Trophoblast cell (in vitro differentiated cells and primary cell): ENCODE data around the gene PDILT.

Experiments
- DNase-seq, 2 donors: peaks; one replicate each; pipeline ENCODE4 v3.0.0-alpha.2; 2016
- H2AFZ ChIP-seq: 2 replicates; pipeline ENCODE4 v1.6.1; 2013; ENCODE audit warnings: low read length, moderate library complexity, mild to moderate bottlenecking; ENCODE audit not compliant: insufficient read depth, poor library complexity
- H2AK5ac ChIP-seq: 2 replicates; pipeline ENCODE4 v1.6.1; 2013; ENCODE audit warnings: mild to moderate bottlenecking, low read length
- H2BK120ac ChIP-seq: 2 replicates; pipeline ENCODE4 v1.6.1; 2013; ENCODE audit warnings: low read length, mild to moderate bottlenecking, moderate library complexity; ENCODE audit not compliant: insufficient read depth, poor library complexity
- H2BK12ac ChIP-seq: 2 replicates; pipeline ENCODE4 v1.6.1; 2013; ENCODE audit warnings: mild to moderate bottlenecking, low read length, moderate library complexity
- H2BK5ac ChIP-seq: 2 replicates; pipeline ENCODE4 v1.6.1; 2013; ENCODE audit warnings: low read length, low read depth, moderate library complexity, mild to moderate bottlenecking; ENCODE audit not compliant: poor library complexity
- H3K14ac ChIP-seq: 2 replicates; pipeline ENCODE4 v1.6.1; 2013; ENCODE audit warnings: mild to moderate bottlenecking, low read length
- H3K18ac ChIP-seq: 2 replicates; pipeline ENCODE4 v1.6.1; 2013; ENCODE audit warnings: mild to moderate bottlenecking, low read length
- H3K23ac ChIP-seq: 2 replicates; pipeline ENCODE4 v1.6.1; 2013; ENCODE audit warnings: low read length
- H3K27ac ChIP-seq: 2 replicates; pipeline ENCODE4 v1.5.1; 2013; ENCODE audit warnings: low read depth, mild to moderate bottlenecking, inconsistent platforms, low read length, moderate library complexity
- H3K27me3 ChIP-seq: 2 replicates; pipeline ENCODE4 v1.6.1; 2013; ENCODE audit warnings: inconsistent platforms, mild to moderate bottlenecking, low read length, moderate library complexity; ENCODE audit not compliant: insufficient read depth
- H3K36me3 ChIP-seq, 2 experiments: 1 replicate in 1 of 2; 2 replicates in 1 of 2; pipeline ENCODE4 v1.6.1; 2013; ENCODE audit warnings: low read length in 2 of 2, mild to moderate bottlenecking in 2 of 2, moderate library complexity in 1 of 2; ENCODE audit not compliant: insufficient read depth in 2 of 2, control insufficient read depth in 1 of 2
- H3K4ac ChIP-seq: 2 replicates; pipeline ENCODE4 v1.6.1; 2013; ENCODE audit warnings: low read depth, mild to moderate bottlenecking, low read length, moderate library complexity
- H3K4me1 ChIP-seq, 2 experiments: 1 replicate in 1 of 2; 2 replicates in 1 of 2; pipeline ENCODE4 v1.6.1; 2013; ENCODE audit warnings: low read length in 2 of 2, mild to moderate bottlenecking in 2 of 2, moderate library complexity in 1 of 2; ENCODE audit not compliant: insufficient read depth in 2 of 2, control insufficient read depth in 1 of 2
- H3K4me2 ChIP-seq: 2 replicates; pipeline ENCODE4 v1.6.1; 2013; ENCODE audit warnings: inconsistent platforms, mild to moderate bottlenecking, low read length, moderate library complexity
- H3K4me3 ChIP-seq: 2 replicates; pipeline ENCODE4 v1.5.1; 2013; ENCODE audit warnings: mild to moderate bottlenecking, low read depth, low read length, inconsistent platforms
- H3K79me1 ChIP-seq: one replicate; pipeline ENCODE4 v1.6.1; 2013; ENCODE audit warnings: low read length
- H3K79me2 ChIP-seq: 2 replicates; pipeline ENCODE4 v1.6.1; 2013; ENCODE audit warnings: low read length, mild to moderate bottlenecking; ENCODE audit not compliant: control insufficient read depth, insufficient read depth, poor library complexity
- H3K9ac ChIP-seq: 2 replicates; pipeline ENCODE4 v1.6.1; 2013; ENCODE audit warnings: mild to moderate bottlenecking, low read length
- H3K9me3 ChIP-seq: 2 replicates; pipeline ENCODE4 v1.6.1; 2013; ENCODE audit warnings: low read depth, mild to moderate bottlenecking, control low read depth, inconsistent platforms, low read length; ENCODE audit not compliant: insufficient read depth
- H4K12ac ChIP-seq: 2 replicates; pipeline ENCODE4 v1.6.1; 2013; ENCODE audit warnings: low read depth, mild to moderate bottlenecking, low read length, moderate library complexity
- H4K8ac ChIP-seq: 2 replicates; pipeline ENCODE4 v1.6.1; 2013; ENCODE audit warnings: low read depth, mild to moderate bottlenecking, low read length, moderate library complexity
- H4K91ac ChIP-seq: one replicate; pipeline ENCODE4 v1.6.1; 2013; ENCODE audit warnings: low read depth, mild to moderate bottlenecking, low read length, moderate library complexity
- WGBS: extraction: QIAGEN DNeasy Blood & Tissue Kit; methylation state at CpG from one replicate; pipeline ENCODE4 v1.1.7; 2013; ENCODE audit warnings: missing lambda C conversion rate; ENCODE audit not compliant: insufficient read length, insufficient coverage; ENCODE audit errors: extremely low coverage; 5-methylcytosine and 5-hydroxymethylcytosine counted together

The PDILT gene

DNA sequence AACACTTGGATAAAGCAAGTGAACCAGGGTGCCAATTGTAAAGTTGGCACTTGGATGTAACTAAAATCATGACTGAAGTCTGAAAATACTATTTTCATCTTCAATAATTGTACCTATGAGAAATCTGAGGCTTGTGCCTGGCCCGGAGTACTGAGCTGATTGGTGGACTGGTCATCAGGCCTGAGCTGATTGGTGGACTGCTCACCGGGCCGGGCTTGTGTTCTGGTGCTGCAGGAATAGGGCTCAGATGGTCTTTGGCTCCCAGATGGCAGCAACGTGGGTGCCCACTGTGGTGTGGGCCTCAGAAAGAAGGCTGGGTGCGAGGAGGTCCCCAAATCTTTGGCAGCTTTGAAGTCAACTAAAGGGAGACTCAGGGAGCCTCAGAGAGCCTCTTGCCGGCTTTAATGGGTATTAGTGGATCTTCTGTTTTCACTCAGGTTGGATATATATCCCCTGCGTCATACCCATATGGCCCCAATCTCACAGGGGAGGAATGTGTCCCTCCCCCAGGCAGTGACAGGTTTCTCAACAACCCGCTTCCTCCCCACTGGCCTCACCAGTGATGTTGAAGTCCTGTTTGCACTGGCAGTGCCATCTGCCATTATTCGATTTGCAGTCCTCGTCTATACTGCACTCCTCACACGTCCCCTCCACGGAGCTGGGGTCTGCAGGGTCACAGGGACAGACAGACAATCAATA lies 56.7 kb downstream of the PDILT start:
- Histone ChIP-seq H3K79me2 (no peaks in the 10 kb centered on the region), H4K8ac (no peak overlapping the region), H4K91ac (no peak overlapping the region), H3K4ac (no peak overlapping the region), H2BK120ac (no peak overlapping the region), H3K9me3 (no peaks in the 10 kb centered on the region), H3K4me2 (no peak overlapping the region), H3K36me3 (no peaks in the 10 kb centered on the region), H2BK5ac (no peak overlapping the region), H2AK5ac (no peak overlapping the region), H3K4me1 (no peaks in the 10 kb centered on the region), H3K9ac (no peak overlapping the region), H4K12ac (no peak overlapping the region), H3K4me3 (no peak overlapping the region), H3K27ac (no peak overlapping the region), H2BK12ac (no peak overlapping the region), H3K27me3 (no peaks in the 10 kb centered on the region), H3K18ac (no peak overlapping the region), H2AFZ (no peak overlapping the region), H3K23ac (no peak overlapping the region), H3K79me1 (no peaks in the 10 kb centered on the region), H3K14ac (no peak overlapping the region)
- no CpG with 5 or more reads among the region's 12 CpGs for WGBS
- peak; percentile 78 to 85 for DNase-seq

DNA sequence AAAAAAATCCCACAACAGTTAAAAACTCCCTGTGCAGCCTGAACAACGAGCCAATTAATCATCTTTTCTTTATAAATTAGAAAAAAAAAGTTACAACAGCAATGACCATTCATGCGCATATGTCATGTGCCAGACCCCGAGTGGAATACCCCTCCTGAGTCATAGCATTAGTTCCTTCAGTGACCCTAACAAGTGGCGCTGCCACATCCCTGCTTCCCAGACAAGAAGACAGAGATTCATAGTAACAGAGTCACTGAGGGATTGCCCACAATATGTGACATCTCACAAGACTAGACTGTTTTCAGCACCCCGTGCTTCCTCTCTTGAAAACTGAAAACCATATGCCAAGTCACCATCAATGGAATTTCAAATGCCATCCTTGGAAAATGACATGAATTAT lies 59.9 kb downstream of the PDILT start:
- no peak overlapping the region for H2BK5ac ChIP-seq
- no peaks in the 10 kb centered on the region for H3K4me1 ChIP-seq
- no peak overlapping the region for H3K14ac ChIP-seq
- H3K4me2 ChIP-seq, result no peak overlapping the region
- H3K9me3 ChIP-seq, result no peaks in the 10 kb centered on the region
- no peak overlapping the region for H2AK5ac ChIP-seq
- H3K36me3 ChIP-seq, result no peaks in the 10 kb centered on the region
- DNase-seq, result no peak
- no peaks in the 10 kb centered on the region for H3K79me2 ChIP-seq
- H3K27me3 ChIP-seq, result no peaks in the 10 kb centered on the region
- no peak overlapping the region for H3K18ac ChIP-seq
- no peak overlapping the region for H4K91ac ChIP-seq
- H3K4me3 ChIP-seq, result no peak overlapping the region
- no peak overlapping the region for H3K23ac ChIP-seq
- H3K9ac ChIP-seq, result no peak overlapping the region
- no peak overlapping the region for H2BK120ac ChIP-seq
- H2BK12ac ChIP-seq, result no peak overlapping the region
- H4K12ac ChIP-seq, result no peak overlapping the region
- WGBS, result no CpG with 5 or more reads among the region's 5 CpGs
- H4K8ac ChIP-seq, result no peak overlapping the region
- H3K27ac ChIP-seq, result no peak overlapping the region
- H2AFZ ChIP-seq, result no peak overlapping the region
- H3K79me1 ChIP-seq, result no peaks in the 10 kb centered on the region
- no peak overlapping the region for H3K4ac ChIP-seq

DNA sequence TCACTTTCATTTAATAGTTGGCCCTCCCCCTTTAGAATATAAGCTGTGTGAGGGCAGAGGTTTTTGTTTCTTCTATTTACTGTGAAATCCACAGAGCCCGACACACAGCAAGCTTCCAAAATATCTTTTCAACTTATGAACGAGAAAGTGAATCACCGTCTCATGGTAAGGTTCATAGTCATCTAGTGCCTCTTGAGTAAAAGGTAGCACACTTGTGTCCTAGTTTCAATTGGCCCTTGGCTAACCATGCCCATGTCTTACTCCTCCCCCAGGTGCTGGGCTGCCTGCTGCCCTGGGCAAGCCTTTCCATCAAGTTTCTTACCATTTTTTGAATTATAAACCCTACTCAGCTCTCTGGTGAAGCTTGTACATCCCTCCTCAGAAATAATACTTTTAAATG lies 64.8 kb downstream of the PDILT start:
- Histone ChIP-seq H3K79me2 (no peaks in the 10 kb centered on the region), H4K91ac (no peak overlapping the region), H2AFZ (no peak overlapping the region), H3K4me3 (no peak overlapping the region), H3K9ac (no peak overlapping the region), H3K36me3 (no peaks in the 10 kb centered on the region), H3K79me1 (no peaks in the 10 kb centered on the region), H3K4ac (no peak overlapping the region), H3K9me3 (no peaks in the 10 kb centered on the region), H3K23ac (no peak overlapping the region), H4K12ac (no peak overlapping the region), H3K14ac (no peak overlapping the region), H2BK12ac (no peak overlapping the region), H4K8ac (no peak overlapping the region), H2BK120ac (no peak overlapping the region), H2AK5ac (no peak overlapping the region), H3K27ac (no peak overlapping the region), H3K27me3 (no peaks in the 10 kb centered on the region), H3K18ac (no peak overlapping the region), H3K4me2 (no peak overlapping the region), H3K4me1 (no peaks in the 10 kb centered on the region), H2BK5ac (no peak overlapping the region)
- peak in 1 of 2 donors; percentile 14 for DNase-seq
- no CpG with 5 or more reads among the region's 3 CpGs for WGBS

DNA sequence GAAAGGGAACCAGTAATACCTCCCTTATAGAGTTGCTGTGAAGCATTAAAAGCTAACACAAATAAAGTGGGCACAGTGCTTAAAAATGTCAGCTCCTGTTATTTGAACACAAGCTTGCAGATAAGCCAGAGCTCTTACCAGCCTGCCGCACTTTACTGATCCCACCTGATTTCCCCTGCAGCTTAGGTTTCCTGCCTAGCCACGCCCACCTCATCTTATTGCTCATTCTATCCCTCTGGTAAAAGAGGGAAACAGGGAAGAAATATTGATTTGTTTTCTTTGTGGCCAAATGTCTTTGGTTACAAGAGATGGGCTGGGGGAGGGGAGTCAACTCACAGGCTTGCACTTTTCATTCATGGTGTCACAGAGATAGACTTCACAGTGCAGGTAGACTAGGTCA lies 67.6 kb downstream of the PDILT start:
- H2BK5ac ChIP-seq, result no peak overlapping the region
- H3K14ac ChIP-seq, result no peak overlapping the region
- H3K23ac ChIP-seq, result no peak overlapping the region
- H2AFZ ChIP-seq, result no peak overlapping the region
- no peaks in the 10 kb centered on the region for H3K27me3 ChIP-seq
- H3K79me2 ChIP-seq, result no peaks in the 10 kb centered on the region
- no peak overlapping the region for H2BK12ac ChIP-seq
- H3K9ac ChIP-seq, result no peak overlapping the region
- no peaks in the 10 kb centered on the region for H3K9me3 ChIP-seq
- H4K91ac ChIP-seq, result no peak overlapping the region
- DNase-seq, result no peak
- no peak overlapping the region for H4K12ac ChIP-seq
- WGBS, result no CpG with 5 or more reads among the region's 2 CpGs
- no peak overlapping the region for H3K27ac ChIP-seq
- H3K4me1 ChIP-seq, result no peaks in the 10 kb centered on the region
- H3K4me3 ChIP-seq, result no peak overlapping the region
- H3K4ac ChIP-seq, result no peak overlapping the region
- no peak overlapping the region for H2AK5ac ChIP-seq
- H2BK120ac ChIP-seq, result no peak overlapping the region
- H4K8ac ChIP-seq, result no peak overlapping the region
- no peaks in the 10 kb centered on the region for H3K79me1 ChIP-seq
- no peak overlapping the region for H3K4me2 ChIP-seq
- H3K18ac ChIP-seq, result no peak overlapping the region
- H3K36me3 ChIP-seq, result no peaks in the 10 kb centered on the region
